A673 (cell line): Measurements from ENCODE around the gene UBE2E1.
"Not testable (repeated sequence)": the region's sequence is repeated elsewhere in the genome, so short reads cannot be mapped to it uniquely, and the experiment has no call there.

ENCODE experiments used
- EZH2 ChIP-seq: fragments of 200-600 bp; sonication (generic); IDR thresholded peaks from 2 replicates; pipeline ENCODE4 v1.6.1; 2017; ENCODE audit warnings: borderline replicate concordance, low read depth, mild to moderate bottlenecking, mixed read lengths, antibody characterized with exemption, low read length; ENCODE audit not compliant: poor library complexity, severe bottlenecking
- TF ChIP-seq, protein P1 (sequence below): fragments of 300-800, 200-600 bp; sonication (generic); conservative IDR thresholded peaks from 2 replicates; pipeline ENCODE4 v1.5.1; 2017; ENCODE audit warnings: low read depth, mild to moderate bottlenecking, antibody characterized with exemption, low read length, moderate library complexity, mixed read lengths

GRCh38 chr3:23881993-23882392 is 76.2 kb downstream of the UBE2E1 start:
- TF ChIP-seq EZH2 = not testable (repeated sequence)
- TF ChIP-seq, protein P1, sequence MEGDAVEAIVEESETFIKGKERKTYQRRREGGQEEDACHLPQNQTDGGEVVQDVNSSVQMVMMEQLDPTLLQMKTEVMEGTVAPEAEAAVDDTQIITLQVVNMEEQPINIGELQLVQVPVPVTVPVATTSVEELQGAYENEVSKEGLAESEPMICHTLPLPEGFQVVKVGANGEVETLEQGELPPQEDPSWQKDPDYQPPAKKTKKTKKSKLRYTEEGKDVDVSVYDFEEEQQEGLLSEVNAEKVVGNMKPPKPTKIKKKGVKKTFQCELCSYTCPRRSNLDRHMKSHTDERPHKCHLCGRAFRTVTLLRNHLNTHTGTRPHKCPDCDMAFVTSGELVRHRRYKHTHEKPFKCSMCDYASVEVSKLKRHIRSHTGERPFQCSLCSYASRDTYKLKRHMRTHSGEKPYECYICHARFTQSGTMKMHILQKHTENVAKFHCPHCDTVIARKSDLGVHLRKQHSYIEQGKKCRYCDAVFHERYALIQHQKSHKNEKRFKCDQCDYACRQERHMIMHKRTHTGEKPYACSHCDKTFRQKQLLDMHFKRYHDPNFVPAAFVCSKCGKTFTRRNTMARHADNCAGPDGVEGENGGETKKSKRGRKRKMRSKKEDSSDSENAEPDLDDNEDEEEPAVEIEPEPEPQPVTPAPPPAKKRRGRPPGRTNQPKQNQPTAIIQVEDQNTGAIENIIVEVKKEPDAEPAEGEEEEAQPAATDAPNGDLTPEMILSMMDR = not testable (repeated sequence)
